ENCODE results near the gene CEACAM4.

CEACAM4 gene

DNA sequence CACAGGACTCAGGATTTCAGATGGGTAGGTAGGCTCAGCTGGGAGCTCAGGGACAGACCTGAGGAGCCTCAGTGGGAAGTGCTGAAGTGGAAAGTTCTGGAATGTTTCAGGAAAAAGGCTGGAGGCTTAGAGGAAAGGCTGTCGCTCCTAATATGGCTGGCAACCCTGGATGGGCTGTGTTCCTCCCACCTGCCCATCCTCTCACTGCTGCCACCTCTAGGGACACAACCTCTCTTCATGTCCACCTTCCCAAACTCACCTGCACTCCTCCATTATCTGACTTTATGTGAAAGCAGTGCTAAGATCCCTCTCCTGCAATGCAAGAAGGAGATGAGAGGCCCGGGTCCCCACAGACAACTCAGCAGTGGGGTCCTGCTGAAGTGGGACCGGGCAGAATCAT lies 56.7 kb downstream of the CEACAM4 start:
- no peak for DNase-seq (ENCODE audit: extremely low read depth, low read depth)
- TF ChIP-seq, protein P1, sequence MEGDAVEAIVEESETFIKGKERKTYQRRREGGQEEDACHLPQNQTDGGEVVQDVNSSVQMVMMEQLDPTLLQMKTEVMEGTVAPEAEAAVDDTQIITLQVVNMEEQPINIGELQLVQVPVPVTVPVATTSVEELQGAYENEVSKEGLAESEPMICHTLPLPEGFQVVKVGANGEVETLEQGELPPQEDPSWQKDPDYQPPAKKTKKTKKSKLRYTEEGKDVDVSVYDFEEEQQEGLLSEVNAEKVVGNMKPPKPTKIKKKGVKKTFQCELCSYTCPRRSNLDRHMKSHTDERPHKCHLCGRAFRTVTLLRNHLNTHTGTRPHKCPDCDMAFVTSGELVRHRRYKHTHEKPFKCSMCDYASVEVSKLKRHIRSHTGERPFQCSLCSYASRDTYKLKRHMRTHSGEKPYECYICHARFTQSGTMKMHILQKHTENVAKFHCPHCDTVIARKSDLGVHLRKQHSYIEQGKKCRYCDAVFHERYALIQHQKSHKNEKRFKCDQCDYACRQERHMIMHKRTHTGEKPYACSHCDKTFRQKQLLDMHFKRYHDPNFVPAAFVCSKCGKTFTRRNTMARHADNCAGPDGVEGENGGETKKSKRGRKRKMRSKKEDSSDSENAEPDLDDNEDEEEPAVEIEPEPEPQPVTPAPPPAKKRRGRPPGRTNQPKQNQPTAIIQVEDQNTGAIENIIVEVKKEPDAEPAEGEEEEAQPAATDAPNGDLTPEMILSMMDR (IDR thresholded peaks at IDR 0.05; ENCODE audit: low read depth, low read length), result no peak

DNA sequence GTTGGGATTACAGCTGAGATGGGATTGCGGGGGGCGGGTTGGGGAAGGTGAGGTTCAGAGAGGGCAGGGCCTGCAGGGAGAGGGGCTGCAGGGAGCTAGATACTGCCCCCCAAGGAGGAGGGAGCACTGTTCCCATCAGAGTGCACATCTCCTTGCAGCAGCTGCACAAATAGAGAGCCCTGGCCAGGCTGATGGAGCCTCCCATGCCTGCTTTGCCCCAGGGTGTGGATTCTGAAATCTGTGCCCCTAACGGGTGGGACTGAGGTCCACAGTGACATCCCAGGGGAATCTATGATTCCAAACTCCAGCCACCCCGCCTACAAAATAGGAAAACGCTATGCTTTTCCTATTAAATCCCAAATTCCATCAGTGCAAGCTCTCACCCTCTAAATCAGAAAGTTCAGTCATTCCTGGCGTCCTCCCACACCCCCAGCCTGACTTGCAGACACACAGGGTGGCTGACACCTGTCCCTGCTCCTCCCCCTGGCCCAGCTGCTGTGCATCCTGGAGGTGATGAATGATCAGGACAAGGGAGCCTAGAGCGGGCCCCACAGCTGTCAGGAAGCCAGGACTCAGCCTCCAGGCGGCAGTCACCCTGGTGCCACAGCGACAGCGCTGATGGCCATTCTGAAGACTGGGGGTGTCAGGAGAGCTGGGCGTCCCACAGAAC lies 57.3 kb downstream of the CEACAM4 start:
- TF ChIP-seq, protein P1 (IDR thresholded peaks at IDR 0.05; ENCODE audit: low read depth, low read length), result no peak
- DNase-seq (ENCODE audit: extremely low read depth, low read depth), result no peak

Data from AG09319 (cell line).